Measurements from ENCODE around the gene PKIG.

PKIG gene

GRCh38 chr20:44599715-44600114, 17.3 kb downstream of the PKIG start:
- peak overlapping the region; percentile 81 to 89 for H3K27ac ChIP-seq
- no peak for TF ChIP-seq CTCF (IDR thresholded peaks at IDR 0.05)
- no peak overlapping the region for H3K4me3 ChIP-seq
- H3K27me3 ChIP-seq: no peaks in the 10 kb centered on the region
- no peaks in the 10 kb centered on the region for H3K36me3 ChIP-seq
- no peaks in the 10 kb centered on the region for H3K9me3 ChIP-seq
- H3K4me1 ChIP-seq: peaks cover 7 to 90% (median 77%) of the 10 kb centered on the region in 4 donors
- peak in 1 of 2 donors; percentile 17 for DNase-seq
- intact Hi-C loops (cut with DNase I; ENCODE audit: low total_unique reads): loop anchor here (5.0 to 10.0 kb wide), 2 partner anchors 135 to 738 kb away; no protein-coding TSS in a partner anchor

GRCh38 chr20:44600301-44600700, 17.9 kb downstream of the PKIG start:
- no peaks in the 10 kb centered on the region for H3K36me3 ChIP-seq
- TF ChIP-seq CTCF (IDR thresholded peaks at IDR 0.05): no peak
- H3K27ac ChIP-seq: peak overlapping the region; percentile 81 to 89
- no peaks in the 10 kb centered on the region for H3K9me3 ChIP-seq
- H3K27me3 ChIP-seq: no peaks in the 10 kb centered on the region
- intact Hi-C loops (cut with DNase I; ENCODE audit: low total_unique reads): loop anchor here (5.0 to 10.0 kb wide), 2 partner anchors 134 to 737 kb away; no protein-coding TSS in a partner anchor
- DNase-seq: no peak
- H3K4me3 ChIP-seq: no peak overlapping the region
- H3K4me1 ChIP-seq: peaks cover 7 to 84% (median 71%) of the 10 kb centered on the region in 4 donors

- TF ChIP-seq CTCF (IDR thresholded peaks at IDR 0.05): no peak
- Histone ChIP-seq H3K36me3 (no peaks in the 10 kb centered on the region), H3K27me3 (no peaks in the 10 kb centered on the region), H3K9me3 (no peaks in the 10 kb centered on the region), H3K4me3 (peak overlapping the region in 1 of 2 donors; percentile 26), H3K27ac (peak overlapping the region; percentile 81 to 89), H3K4me1 (peaks cover 7 to 79% (median 67%) of the 10 kb centered on the region in 4 donors)
- DNase-seq: peak; percentile 49 to 81
- intact Hi-C loops (cut with DNase I; ENCODE audit: low total_unique reads): loop anchor here (5.0 to 10.0 kb wide), 2 partner anchors 134 to 737 kb away; no protein-coding TSS in a partner anchor
Observed at GRCh38 chr20:44600758-44601201, 18.4 kb downstream of the PKIG start.

GRCh38 chr20:44601236-44601671, 18.9 kb downstream of the PKIG start:
- intact Hi-C loops (cut with DNase I; ENCODE audit: low total_unique reads): loop anchor here (5.0 to 10.0 kb wide), 2 partner anchors 134 to 736 kb away; no protein-coding TSS in a partner anchor
- Histone ChIP-seq H3K9me3 (no peaks in the 10 kb centered on the region), H3K4me3 (peak overlapping the region in 1 of 2 donors; percentile 26), H3K4me1 (peaks cover 7 to 74% (median 65%) of the 10 kb centered on the region in 4 donors), H3K27ac (peak overlapping the region; percentile 81 to 89), H3K36me3 (no peaks in the 10 kb centered on the region), H3K27me3 (no peaks in the 10 kb centered on the region)
- DNase-seq: peak in 1 of 2 donors; percentile 86
- no peak for TF ChIP-seq CTCF (IDR thresholded peaks at IDR 0.05)

GRCh38 chr20:44601801-44602204, 19.4 kb downstream of the PKIG start:
- no peak for TF ChIP-seq CTCF (IDR thresholded peaks at IDR 0.05)
- H3K4me3 ChIP-seq: peak overlapping the region in 1 of 2 donors; percentile 26
- no peaks in the 10 kb centered on the region for H3K9me3 ChIP-seq
- peaks cover 0 to 5% (median 0%) of the 10 kb centered on the region in 3 donors for H3K36me3 ChIP-seq
- no peaks in the 10 kb centered on the region for H3K27me3 ChIP-seq
- peak overlapping the region; percentile 81 to 89 for H3K27ac ChIP-seq
- intact Hi-C loops (cut with DNase I; ENCODE audit: low total_unique reads): loop anchor here (5.0 to 10.0 kb wide), 2 partner anchors 133 to 735 kb away; no protein-coding TSS in a partner anchor
- H3K4me1 ChIP-seq: peaks cover 7 to 69% (median 62%) of the 10 kb centered on the region in 4 donors
- peak; percentile 87 to 92 for DNase-seq

Data from tibial artery (tissue), 4 donors.